Epithelial cell of umbilical artery (primary cell): ENCODE results near the gene DNAJC2. TPM values are rescaled to one million over a fixed set of nuclear protein-coding genes. Genes with fewer than 3 reads are reported as not detected.

ENCODE experiments used
- total RNA-seq: library from RNA; depleted of rRNA; stranded (reverse); fragments of >200 nt; gene quantifications from 2 replicates; pipeline ENCODE4 v1.2.3, GENCODE V29; 2014

DNAJC2 gene
- 26.1 and 31.5 TPM in 2 replicates for total RNA-seq

GRCh38 chr7:103344453-103345149, at the start of gene DNAJC2:
TSS of gene DNAJC2 (minus strand) at chr7:103344767. CDS start at chr7:103344622, 145 bp downstream.

GRCh38 chr7:103347507-103348267, 3.1 kb upstream of the DNAJC2 start, which contains the start of gene PSMC2:
TSS of gene PSMC2 (plus strand) at chr7:103347643. CDS start at chr7:103347712, 69 bp downstream.

GRCh38 chr7:103296901-103297836, 47.4 kb downstream of the DNAJC2 start, which contains the start of gene PMPCB:
TSS of gene PMPCB (plus strand) at chr7:103297435. CDS start at chr7:103297460, 25 bp downstream.

Other genes starting within 250 kb of the DNAJC2 start
- 2.9 and 12.0 TPM in 2 replicates for gene NAPEPLD, start 195.7 kb downstream of the DNAJC2 start, total RNA-seq
- gene PMPCB, start 47.3 kb downstream of the DNAJC2 start, total RNA-seq, result 84.8 and 91.0 TPM in 2 replicates
- gene PSMC2, start 2.9 kb upstream of the DNAJC2 start, total RNA-seq, result 242 and 470 TPM in 2 replicates
- gene SLC26A5, start 101.4 kb upstream of the DNAJC2 start, total RNA-seq, result not detected in 2 replicates